Measurements from ENCODE around the gene PPIP5K2.
"Not testable (repeated sequence)": the region's sequence is repeated elsewhere in the genome, so short reads cannot be mapped to it uniquely, and the experiment has no call there.

Gene PPIP5K2

GRCh38 chr5:103119765-103120606, at the start of gene PPIP5K2, which contains the start of gene GIN1:
Gene PPIP5K2 (plus strand): TSS chr5:103120301. CDS start chr5:103129590, 9,289 bp downstream.
Gene GIN1 (minus strand): TSS chr5:103120138. CDS start chr5:103108707, 11,431 bp downstream.
- DNase-seq: peak; percentile 95 to 96

- DNase-seq: not testable (repeated sequence)
These were observed 46.6 kb upstream of the PPIP5K2 start for GRCh38 chr5:103073500-103073899.

- DNase-seq: no peak
These were observed 44.7 kb upstream of the PPIP5K2 start for GRCh38 chr5:103075442-103075841.

- no peak for DNase-seq
These were observed 40.3 kb upstream of the PPIP5K2 start for GRCh38 chr5:103079796-103080195.

- no peak for DNase-seq
These were observed 33.6 kb upstream of the PPIP5K2 start for GRCh38 chr5:103086547-103086946.

- DNase-seq: no peak
These were observed 30.8 kb upstream of the PPIP5K2 start for GRCh38 chr5:103089272-103089671.

GRCh38 chr5:103090791-103091190, 29.3 kb upstream of the PPIP5K2 start:
- DNase-seq: no peak

GRCh38 chr5:103092676-103093075, 27.4 kb upstream of the PPIP5K2 start:
- no peak for DNase-seq

- DNase-seq: no peak
These were observed 26.4 kb upstream of the PPIP5K2 start for GRCh38 chr5:103093727-103094126.

- no peak for DNase-seq
These were observed 25.4 kb upstream of the PPIP5K2 start for GRCh38 chr5:103094737-103095136.

- DNase-seq: no peak
These were observed 21.1 kb upstream of the PPIP5K2 start for GRCh38 chr5:103098993-103099392.

GRCh38 chr5:103101079-103101750, 18.9 kb upstream of the PPIP5K2 start:
- no peak for DNase-seq

- DNase-seq: no peak
These were observed 17.9 kb upstream of the PPIP5K2 start for GRCh38 chr5:103102234-103102633.

- DNase-seq: no peak
These were observed 12.0 kb upstream of the PPIP5K2 start for GRCh38 chr5:103108086-103108485.

- DNase-seq: no peak
These were observed 10.8 kb upstream of the PPIP5K2 start for GRCh38 chr5:103109277-103109676.

GRCh38 chr5:103110403-103110802, 9.7 kb upstream of the PPIP5K2 start:
- no peak for DNase-seq

GRCh38 chr5:103111468-103111867, 8.6 kb upstream of the PPIP5K2 start:
- no peak for DNase-seq

GRCh38 chr5:103112910-103113309, 7.2 kb upstream of the PPIP5K2 start:
- DNase-seq: no peak

GRCh38 chr5:103114440-103114839, 5.7 kb upstream of the PPIP5K2 start:
- no peak for DNase-seq

GRCh38 chr5:103117471-103117991, 2.6 kb upstream of the PPIP5K2 start:
- no peak for DNase-seq

- no peak for DNase-seq
These were observed 884 bp upstream of the PPIP5K2 start for GRCh38 chr5:103119070-103119764.

- DNase-seq: no peak
These were observed 603 bp downstream of the PPIP5K2 start for GRCh38 chr5:103120607-103121200.

GRCh38 chr5:103122242-103122641, 2.1 kb downstream of the PPIP5K2 start:
- DNase-seq: no peak

Measured in hippocampal formation (tissue), 2 donors.